K562 (cell line): ENCODE data around the gene TCF20. TPM values are rescaled to one million over a fixed set of nuclear protein-coding genes. Genes with fewer than 3 reads are reported as not detected.

Experiments
- BDP1 ChIP-seq: IDR thresholded peaks from 3 replicates; pipeline ENCODE4 v1.6.1; 2011; ENCODE audit not compliant: insufficient read length, insufficient read depth
- HLTF ChIP-seq: fragments of 450-650 bp; IDR thresholded peaks from 2 replicates; pipeline ENCODE4 v1.6.1; 2016
- HNRNPK ChIP-seq: fragments of 200-400 bp; formaldehyde crosslinking; IDR thresholded peaks from one replicate; pipeline ENCODE4 v1.6.1; 2018; ENCODE audit warnings: mild to moderate bottlenecking, low read depth, low read length; ENCODE audit not compliant: poor library complexity, severe bottlenecking
- HNRNPUL1 ChIP-seq: fragments of 200-400 bp; formaldehyde crosslinking; IDR thresholded peaks from 2 replicates; pipeline ENCODE4 v1.6.1; 2017; ENCODE audit warnings: low read length
- NRF1 ChIP-seq, 2 experiments: fragments of 450-650 bp; IDR thresholded peaks in 1 of 2; conservative IDR thresholded peaks in 1 of 2; 2 replicates each; pipeline ENCODE4 v1.6.1; 2014; ENCODE audit warnings: mild to moderate bottlenecking in 2 of 2
- POLR2B ChIP-seq: fragments of 450-650 bp; IDR thresholded peaks from 2 replicates; pipeline ENCODE4 v1.6.1; 2018; ENCODE audit warnings: low read depth; ENCODE audit not compliant: partially characterized antibody
- SMARCC2 ChIP-seq: fragments of 450-650 bp; IDR thresholded peaks from 2 replicates; pipeline ENCODE4 v1.6.1; 2017; ENCODE audit warnings: antibody characterized with exemption, moderate library complexity, mild to moderate bottlenecking, low read depth
- SNRNP70 ChIP-seq: fragments of 200-400 bp; formaldehyde crosslinking; optimal IDR thresholded peaks from 2 replicates; pipeline ENCODE3; 2017; ENCODE audit warnings: low read depth, low read length
- ZC3H11A ChIP-seq: IDR thresholded peaks from 2 replicates; pipeline ENCODE4 v1.6.1; 2012; ENCODE audit warnings: low read depth, low read length, improper control_type of control experiment
- polyA plus RNA-seq, 8 experiments: library from polyadenylated mRNA; depleted of rRNA in 4 of 8; stranded (reverse) in 5 of 8; unstranded in 3 of 8; fragments of >200 nt; fragmentation: Nextera tagmentation in 2 of 8; fragmentation: Illumina TruSeq in 1 of 8; extraction: Ambion mirVana in 2 of 8; extraction: Trizol in 1 of 8; gene quantifications; 2 replicates each; pipeline versions ENCODE4 v1.2.1 to v1.2.3, GENCODE V29; 2011 to 2014; ENCODE audit warnings: inconsistent platforms in 1 of 8, missing spikeins in 1 of 8
- total RNA-seq, 7 experiments: library from RNA; depleted of rRNA in 6 of 7; stranded (reverse); fragments of >200 nt in 6 of 7; fragmentation: Illumina TruSeq in 2 of 7; extraction: Trizol in 2 of 7; gene quantifications; 2 replicates each; pipeline versions ENCODE4 v1.2.1 to v1.2.3, GENCODE V29; 2011 to 2021; ENCODE audit warnings: low replicate concordance in 1 of 7
- TF ChIP-seq, protein P1 (sequence below): fragments of 250-450 bp; sonication (Bioruptor Pico); IDR thresholded peaks from 2 replicates; pipeline ENCODE4 v1.8.0; 2021; ENCODE audit warnings: moderate library complexity, mild to moderate bottlenecking, inconsistent platforms
- TF ChIP-seq, protein P2 (sequence below): fragments of 250-450 bp; sonication (Bioruptor Pico); IDR thresholded peaks from 2 replicates; pipeline ENCODE4 v1.5.0; 2022; ENCODE audit warnings: mild to moderate bottlenecking
- TF ChIP-seq, protein P3 (sequence below): fragments of 200-400 bp; formaldehyde crosslinking; IDR thresholded peaks from 2 replicates; pipeline ENCODE4 v1.6.1; 2017; ENCODE audit warnings: mild to moderate bottlenecking, low read depth, low read length, moderate library complexity
- TF ChIP-seq, protein P4 (sequence below): sonication (generic); formaldehyde crosslinking; IDR thresholded peaks from 2 replicates; pipeline ENCODE4 v1.4.0; 2020; ENCODE audit warnings: mild to moderate bottlenecking, missing genetic modification reagents
- TF ChIP-seq, protein P5 (sequence below): fragments of 250-450 bp; sonication (Bioruptor Pico); IDR thresholded peaks from 2 replicates; pipeline ENCODE4 v1.5.0; 2020; ENCODE audit warnings: mild to moderate bottlenecking, borderline replicate concordance
- TF ChIP-seq, protein P6 (sequence below): sonication (generic); formaldehyde crosslinking; IDR thresholded peaks from 2 replicates; pipeline ENCODE4 v1.8.0; 2023; ENCODE audit warnings: mild to moderate bottlenecking, missing genetic modification reagents

Gene TCF20
- total and polyA plus RNA-seq, 9 of the 15 experiments (the other 6 are each of a cell fraction or from before 2014, with no cell fraction given), result 0.35 to 43.6 (median 17.5) TPM

DNA sequence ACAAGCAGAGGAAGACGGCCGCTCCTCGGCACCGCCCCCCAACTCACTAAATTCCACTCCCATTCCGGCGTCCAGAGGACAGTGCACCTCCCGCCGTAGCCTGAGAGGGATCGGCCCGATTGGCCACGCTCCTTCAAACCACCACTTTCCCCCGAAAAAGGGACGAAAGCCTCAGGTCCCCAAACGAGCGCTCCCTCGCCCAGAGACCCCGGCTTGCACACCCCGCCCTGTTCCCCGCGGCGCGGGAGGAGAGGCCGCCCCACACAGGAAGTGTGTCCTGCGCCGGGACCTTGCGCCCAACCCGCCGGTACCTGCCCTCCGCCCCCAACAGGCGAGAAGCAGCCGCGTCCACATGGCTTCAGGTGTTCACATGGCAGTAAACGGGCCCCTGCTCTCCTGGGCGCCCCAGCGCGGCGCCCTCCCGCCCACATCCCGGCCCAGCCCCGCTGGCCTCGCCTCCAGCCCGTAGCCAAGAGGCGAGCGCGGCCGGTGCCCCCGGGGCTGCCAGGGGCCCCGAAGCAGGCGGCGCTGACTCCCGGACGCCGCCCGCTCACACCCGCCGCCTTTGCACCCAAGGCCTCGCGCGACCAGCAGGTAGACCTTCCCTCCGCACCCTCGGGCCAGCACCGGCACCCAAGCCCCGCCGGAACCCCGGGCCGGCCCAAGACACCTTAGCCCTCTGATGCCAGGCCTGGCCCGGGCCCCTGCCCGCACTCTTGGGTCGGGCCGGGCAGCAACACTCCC is 849 bp downstream of the TCF20 start (continued):
- TF ChIP-seq, protein P1, sequence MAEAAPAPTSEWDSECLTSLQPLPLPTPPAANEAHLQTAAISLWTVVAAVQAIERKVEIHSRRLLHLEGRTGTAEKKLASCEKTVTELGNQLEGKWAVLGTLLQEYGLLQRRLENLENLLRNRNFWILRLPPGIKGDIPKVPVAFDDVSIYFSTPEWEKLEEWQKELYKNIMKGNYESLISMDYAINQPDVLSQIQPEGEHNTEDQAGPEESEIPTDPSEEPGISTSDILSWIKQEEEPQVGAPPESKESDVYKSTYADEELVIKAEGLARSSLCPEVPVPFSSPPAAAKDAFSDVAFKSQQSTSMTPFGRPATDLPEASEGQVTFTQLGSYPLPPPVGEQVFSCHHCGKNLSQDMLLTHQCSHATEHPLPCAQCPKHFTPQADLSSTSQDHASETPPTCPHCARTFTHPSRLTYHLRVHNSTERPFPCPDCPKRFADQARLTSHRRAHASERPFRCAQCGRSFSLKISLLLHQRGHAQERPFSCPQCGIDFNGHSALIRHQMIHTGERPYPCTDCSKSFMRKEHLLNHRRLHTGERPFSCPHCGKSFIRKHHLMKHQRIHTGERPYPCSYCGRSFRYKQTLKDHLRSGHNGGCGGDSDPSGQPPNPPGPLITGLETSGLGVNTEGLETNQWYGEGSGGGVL (CRISPR knock-in tag), result no peak
- peak; percentile 72 to 78 for TF ChIP-seq NRF1 (conservative IDR thresholded peaks at IDR 0.05 in 1 of 2, IDR thresholded peaks at IDR 0.05 in 1 of 2)
- TF ChIP-seq, protein P2, sequence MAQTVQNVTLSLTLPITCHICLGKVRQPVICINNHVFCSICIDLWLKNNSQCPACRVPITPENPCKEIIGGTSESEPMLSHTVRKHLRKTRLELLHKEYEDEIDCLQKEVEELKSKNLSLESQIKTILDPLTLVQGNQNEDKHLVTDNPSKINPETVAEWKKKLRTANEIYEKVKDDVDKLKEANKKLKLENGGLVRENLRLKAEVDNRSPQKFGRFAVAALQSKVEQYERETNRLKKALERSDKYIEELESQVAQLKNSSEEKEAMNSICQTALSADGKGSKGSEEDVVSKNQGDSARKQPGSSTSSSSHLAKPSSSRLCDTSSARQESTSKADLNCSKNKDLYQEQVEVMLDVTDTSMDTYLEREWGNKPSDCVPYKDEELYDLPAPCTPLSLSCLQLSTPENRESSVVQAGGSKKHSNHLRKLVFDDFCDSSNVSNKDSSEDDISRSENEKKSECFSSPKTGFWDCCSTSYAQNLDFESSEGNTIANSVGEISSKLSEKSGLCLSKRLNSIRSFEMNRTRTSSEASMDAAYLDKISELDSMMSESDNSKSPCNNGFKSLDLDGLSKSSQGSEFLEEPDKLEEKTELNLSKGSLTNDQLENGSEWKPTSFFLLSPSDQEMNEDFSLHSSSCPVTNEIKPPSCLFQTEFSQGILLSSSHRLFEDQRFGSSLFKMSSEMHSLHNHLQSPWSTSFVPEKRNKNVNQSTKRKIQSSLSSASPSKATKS (CRISPR knock-in tag), result no peak
- TF ChIP-seq HNRNPK, result no peak
- TF ChIP-seq, protein P3, sequence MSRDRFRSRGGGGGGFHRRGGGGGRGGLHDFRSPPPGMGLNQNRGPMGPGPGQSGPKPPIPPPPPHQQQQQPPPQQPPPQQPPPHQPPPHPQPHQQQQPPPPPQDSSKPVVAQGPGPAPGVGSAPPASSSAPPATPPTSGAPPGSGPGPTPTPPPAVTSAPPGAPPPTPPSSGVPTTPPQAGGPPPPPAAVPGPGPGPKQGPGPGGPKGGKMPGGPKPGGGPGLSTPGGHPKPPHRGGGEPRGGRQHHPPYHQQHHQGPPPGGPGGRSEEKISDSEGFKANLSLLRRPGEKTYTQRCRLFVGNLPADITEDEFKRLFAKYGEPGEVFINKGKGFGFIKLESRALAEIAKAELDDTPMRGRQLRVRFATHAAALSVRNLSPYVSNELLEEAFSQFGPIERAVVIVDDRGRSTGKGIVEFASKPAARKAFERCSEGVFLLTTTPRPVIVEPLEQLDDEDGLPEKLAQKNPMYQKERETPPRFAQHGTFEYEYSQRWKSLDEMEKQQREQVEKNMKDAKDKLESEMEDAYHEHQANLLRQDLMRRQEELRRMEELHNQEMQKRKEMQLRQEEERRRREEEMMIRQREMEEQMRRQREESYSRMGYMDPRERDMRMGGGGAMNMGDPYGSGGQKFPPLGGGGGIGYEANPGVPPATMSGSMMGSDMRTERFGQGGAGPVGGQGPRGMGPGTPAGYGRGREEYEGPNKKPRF, result no peak
- no peak for TF ChIP-seq SMARCC2
- TF ChIP-seq, protein P4, sequence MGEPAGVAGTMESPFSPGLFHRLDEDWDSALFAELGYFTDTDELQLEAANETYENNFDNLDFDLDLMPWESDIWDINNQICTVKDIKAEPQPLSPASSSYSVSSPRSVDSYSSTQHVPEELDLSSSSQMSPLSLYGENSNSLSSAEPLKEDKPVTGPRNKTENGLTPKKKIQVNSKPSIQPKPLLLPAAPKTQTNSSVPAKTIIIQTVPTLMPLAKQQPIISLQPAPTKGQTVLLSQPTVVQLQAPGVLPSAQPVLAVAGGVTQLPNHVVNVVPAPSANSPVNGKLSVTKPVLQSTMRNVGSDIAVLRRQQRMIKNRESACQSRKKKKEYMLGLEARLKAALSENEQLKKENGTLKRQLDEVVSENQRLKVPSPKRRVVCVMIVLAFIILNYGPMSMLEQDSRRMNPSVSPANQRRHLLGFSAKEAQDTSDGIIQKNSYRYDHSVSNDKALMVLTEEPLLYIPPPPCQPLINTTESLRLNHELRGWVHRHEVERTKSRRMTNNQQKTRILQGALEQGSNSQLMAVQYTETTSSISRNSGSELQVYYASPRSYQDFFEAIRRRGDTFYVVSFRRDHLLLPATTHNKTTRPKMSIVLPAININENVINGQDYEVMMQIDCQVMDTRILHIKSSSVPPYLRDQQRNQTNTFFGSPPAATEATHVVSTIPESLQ, result no peak
- TF ChIP-seq, protein P5, sequence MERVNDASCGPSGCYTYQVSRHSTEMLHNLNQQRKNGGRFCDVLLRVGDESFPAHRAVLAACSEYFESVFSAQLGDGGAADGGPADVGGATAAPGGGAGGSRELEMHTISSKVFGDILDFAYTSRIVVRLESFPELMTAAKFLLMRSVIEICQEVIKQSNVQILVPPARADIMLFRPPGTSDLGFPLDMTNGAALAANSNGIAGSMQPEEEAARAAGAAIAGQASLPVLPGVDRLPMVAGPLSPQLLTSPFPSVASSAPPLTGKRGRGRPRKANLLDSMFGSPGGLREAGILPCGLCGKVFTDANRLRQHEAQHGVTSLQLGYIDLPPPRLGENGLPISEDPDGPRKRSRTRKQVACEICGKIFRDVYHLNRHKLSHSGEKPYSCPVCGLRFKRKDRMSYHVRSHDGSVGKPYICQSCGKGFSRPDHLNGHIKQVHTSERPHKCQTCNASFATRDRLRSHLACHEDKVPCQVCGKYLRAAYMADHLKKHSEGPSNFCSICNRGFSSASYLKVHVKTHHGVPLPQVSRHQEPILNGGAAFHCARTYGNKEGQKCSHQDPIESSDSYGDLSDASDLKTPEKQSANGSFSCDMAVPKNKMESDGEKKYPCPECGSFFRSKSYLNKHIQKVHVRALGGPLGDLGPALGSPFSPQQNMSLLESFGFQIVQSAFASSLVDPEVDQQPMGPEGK (CRISPR knock-in tag), result no peak
- TF ChIP-seq BDP1, result no peak
- TF ChIP-seq HLTF, result no peak
- TF ChIP-seq SNRNP70, result no peak
- no peak for TF ChIP-seq ZC3H11A
- TF ChIP-seq, protein P6, sequence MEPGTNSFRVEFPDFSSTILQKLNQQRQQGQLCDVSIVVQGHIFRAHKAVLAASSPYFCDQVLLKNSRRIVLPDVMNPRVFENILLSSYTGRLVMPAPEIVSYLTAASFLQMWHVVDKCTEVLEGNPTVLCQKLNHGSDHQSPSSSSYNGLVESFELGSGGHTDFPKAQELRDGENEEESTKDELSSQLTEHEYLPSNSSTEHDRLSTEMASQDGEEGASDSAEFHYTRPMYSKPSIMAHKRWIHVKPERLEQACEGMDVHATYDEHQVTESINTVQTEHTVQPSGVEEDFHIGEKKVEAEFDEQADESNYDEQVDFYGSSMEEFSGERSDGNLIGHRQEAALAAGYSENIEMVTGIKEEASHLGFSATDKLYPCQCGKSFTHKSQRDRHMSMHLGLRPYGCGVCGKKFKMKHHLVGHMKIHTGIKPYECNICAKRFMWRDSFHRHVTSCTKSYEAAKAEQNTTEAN (CRISPR knock-in tag), result no peak
- TF ChIP-seq HNRNPUL1, result no peak
- TF ChIP-seq POLR2B, result no peak
